ENCODE measurements around the gene TRIM52. TPM values are rescaled to one million over a fixed set of nuclear protein-coding genes. Genes with fewer than 3 reads are reported as not detected.
"Not testable (repeated sequence)": the region's sequence is repeated elsewhere in the genome, so short reads cannot be mapped to it uniquely, and the experiment has no call there.

TRIM52 gene
- 7.6 TPM for polyA plus RNA-seq (2013, experiment 1 of 4)
- polyA plus RNA-seq (2013, experiment 2 of 4) = 8.3 TPM
- 8.0 TPM for polyA plus RNA-seq (2013, experiment 3 of 4)
- polyA plus RNA-seq (2013, experiment 4 of 4) = 7.6 TPM

DNA sequence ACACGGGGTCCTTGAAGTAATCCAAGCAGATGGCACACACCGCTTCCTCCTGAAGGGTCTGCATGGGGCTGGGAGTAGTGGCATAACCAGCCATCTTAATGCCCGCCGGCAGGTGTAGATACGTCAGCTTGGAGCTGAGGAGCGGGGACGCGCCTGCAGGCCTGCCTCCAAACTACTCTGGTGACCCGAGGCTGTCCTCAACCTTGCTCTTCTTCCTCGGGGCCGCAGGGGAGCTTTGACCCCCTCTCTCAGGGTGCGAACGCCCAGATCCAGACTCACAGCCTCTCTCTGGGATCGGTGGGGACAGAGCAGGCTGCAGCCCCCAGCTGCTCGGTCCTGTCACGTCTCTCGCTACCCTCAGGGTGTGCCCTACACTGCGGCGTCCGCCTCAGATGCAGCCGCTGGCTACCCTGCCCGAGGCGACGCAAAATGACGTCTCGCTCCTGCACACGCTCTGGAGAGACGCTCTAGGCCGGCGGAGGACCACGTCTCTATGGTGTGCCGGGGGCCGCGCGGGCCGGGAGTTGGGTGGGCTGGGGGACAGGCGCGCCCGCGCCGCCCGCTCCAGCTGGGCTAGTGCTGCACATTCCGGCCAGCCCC is at the start of gene TRIM52:
Gene TRIM52 (minus strand): TSS at position 424 of the 600 bp plus-strand sequence. CDS start 330 bp downstream, at position 94.
- peak within 1 kb of the TSS; percentile 81 for H3K27ac ChIP-seq (ENCODE audit: insufficient read depth, low read depth, low read length, poor library complexity, severe bottlenecking)
- no peaks in the 10 kb centered on the region for H3K27me3 ChIP-seq (ENCODE audit: control insufficient read depth, insufficient read depth, low read length, poor library complexity, severe bottlenecking)
- H3K9me3 ChIP-seq (ENCODE audit: control insufficient read depth, low read length) = no peaks in the 10 kb centered on the region
- peaks cover 19% of the 10 kb centered on the region for H3K4me1 ChIP-seq (ENCODE audit: control insufficient read depth, insufficient read depth, low read length)
- H3K4me3 ChIP-seq (ENCODE audit: insufficient read depth, low read depth, low read length) = peak within 1 kb of the TSS; percentile 93
- H3K36me3 ChIP-seq (ENCODE audit: control insufficient read depth, insufficient read depth, low read length) = peaks cover 6% of the 10 kb centered on the region
- WGBS, 2 experiments = 0% methylated on average over 43 of the region's 43 CpGs

DNA sequence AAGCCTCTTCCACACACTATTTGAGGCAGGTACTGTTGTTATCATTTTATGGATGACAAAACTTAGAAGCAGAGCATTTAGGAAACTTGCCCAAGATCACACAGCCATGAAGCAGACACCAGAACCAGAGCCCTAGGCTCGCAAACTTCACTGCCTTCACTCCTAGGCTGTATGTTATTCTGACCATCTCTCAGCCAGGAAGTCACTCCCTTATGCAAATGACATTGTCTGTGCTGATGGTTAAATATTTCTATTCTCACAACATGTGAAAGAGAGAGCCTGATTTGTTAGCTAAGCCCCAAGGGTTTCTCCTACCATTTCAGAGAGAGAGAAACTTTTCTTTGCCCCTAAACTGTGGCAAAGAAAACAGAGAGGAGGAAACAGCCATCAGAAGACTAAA is 26.4 kb upstream of the TRIM52 start:
- not testable (repeated sequence) for H3K27me3 ChIP-seq (ENCODE audit: control insufficient read depth, insufficient read depth, low read length, poor library complexity, severe bottlenecking); H3K27ac ChIP-seq (ENCODE audit: insufficient read depth, low read depth, low read length, poor library complexity, severe bottlenecking); H3K4me3 ChIP-seq (ENCODE audit: insufficient read depth, low read depth, low read length); H3K36me3 ChIP-seq (ENCODE audit: control insufficient read depth, insufficient read depth, low read length); H3K9me3 ChIP-seq (ENCODE audit: control insufficient read depth, low read length); H3K4me1 ChIP-seq (ENCODE audit: control insufficient read depth, insufficient read depth, low read length)
- WGBS, 2 experiments = 67 to 79% methylated on average over 1 of the region's 1 CpG

DNA sequence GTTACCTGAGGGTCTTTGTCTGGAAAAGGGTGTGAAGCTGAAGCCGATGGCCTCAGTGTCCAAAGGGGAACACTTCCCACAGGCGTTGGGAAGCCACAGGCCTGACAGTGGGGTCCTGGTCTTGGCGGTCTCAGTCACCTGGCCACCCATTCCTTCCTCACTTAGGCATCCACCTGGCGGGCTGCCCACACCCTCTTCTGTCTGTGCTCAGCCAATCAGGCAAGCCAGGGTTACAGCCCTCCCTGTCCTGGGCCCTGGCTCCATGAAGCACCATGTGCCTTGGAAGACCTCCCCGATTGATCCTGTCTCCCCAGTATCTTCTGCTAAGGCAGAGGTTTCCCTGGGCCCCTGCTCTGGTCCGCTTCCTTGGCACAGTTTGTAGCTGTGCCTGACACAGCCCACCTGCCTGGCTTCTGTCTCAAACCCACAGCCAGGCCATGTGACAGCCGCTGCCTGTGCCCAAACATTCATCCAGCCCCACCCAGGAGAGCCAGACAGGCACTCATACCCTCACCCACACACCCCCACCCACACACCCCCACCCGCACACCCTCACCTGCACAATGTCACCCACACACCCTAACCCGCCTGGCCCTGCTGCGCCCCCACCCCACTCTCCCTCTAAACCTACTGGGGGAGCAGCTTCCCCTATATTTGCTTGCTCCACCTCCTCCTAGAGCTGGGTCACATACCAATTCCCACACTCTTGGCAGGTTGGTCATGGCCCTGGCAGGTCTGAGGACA is 25.2 kb upstream of the TRIM52 start:
- H3K27ac ChIP-seq (ENCODE audit: insufficient read depth, low read depth, low read length, poor library complexity, severe bottlenecking); H3K36me3 ChIP-seq (ENCODE audit: control insufficient read depth, insufficient read depth, low read length); H3K4me3 ChIP-seq (ENCODE audit: insufficient read depth, low read depth, low read length); H3K27me3 ChIP-seq (ENCODE audit: control insufficient read depth, insufficient read depth, low read length, poor library complexity, severe bottlenecking); H3K9me3 ChIP-seq (ENCODE audit: control insufficient read depth, low read length); H3K4me1 ChIP-seq (ENCODE audit: control insufficient read depth, insufficient read depth, low read length): not testable (repeated sequence)
- WGBS, 2 experiments = 93 to 94% methylated on average over 10 of the region's 10 CpGs

DNA sequence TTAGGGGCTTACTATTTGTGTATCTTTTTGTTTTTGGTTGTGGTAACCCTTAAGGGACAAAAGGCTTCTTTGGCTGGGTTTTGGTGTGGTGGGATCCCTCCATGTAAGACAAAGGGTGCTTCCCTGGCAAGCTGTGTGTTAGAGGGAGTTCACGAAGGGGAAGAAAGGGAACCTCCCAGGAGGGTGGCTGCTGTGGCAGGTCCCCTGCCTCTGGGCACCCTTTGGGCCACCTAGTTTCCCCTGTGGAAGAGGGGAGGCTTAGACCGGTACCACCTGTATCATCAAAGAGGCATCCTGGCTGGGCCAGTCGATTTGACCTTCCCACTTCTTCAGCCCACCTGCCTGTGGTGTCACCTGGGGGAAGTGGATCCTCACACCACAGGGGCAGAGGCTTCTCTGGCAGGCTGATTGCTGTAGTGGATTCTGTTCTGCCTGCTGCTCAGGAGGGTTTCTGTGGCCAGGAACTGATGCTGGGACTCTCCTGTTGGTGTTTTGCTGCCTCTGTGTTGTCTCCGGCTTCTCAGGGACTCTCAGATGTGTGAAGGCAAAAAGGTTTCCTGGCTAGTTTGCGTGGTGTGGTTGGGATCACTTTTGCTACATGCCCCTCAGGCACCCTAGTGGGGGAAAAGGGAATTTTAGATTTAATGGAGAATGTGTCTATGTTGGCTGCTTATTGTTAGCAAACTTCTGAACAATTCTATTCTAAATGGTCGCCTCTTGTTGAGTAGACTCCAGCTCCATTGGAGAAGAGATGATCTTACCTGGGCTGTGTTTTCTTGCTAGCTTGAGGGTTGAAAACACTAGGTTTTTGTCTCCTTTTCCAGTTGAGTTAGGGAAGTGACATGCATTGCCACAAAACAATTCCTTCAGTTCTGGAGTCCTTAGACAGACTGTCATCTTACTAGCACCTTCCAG is 23.2 kb upstream of the TRIM52 start:
- not testable (repeated sequence) for H3K27ac ChIP-seq (ENCODE audit: insufficient read depth, low read depth, low read length, poor library complexity, severe bottlenecking); H3K4me1 ChIP-seq (ENCODE audit: control insufficient read depth, insufficient read depth, low read length); H3K9me3 ChIP-seq (ENCODE audit: control insufficient read depth, low read length); H3K27me3 ChIP-seq (ENCODE audit: control insufficient read depth, insufficient read depth, low read length, poor library complexity, severe bottlenecking); H3K4me3 ChIP-seq (ENCODE audit: insufficient read depth, low read depth, low read length); H3K36me3 ChIP-seq (ENCODE audit: control insufficient read depth, insufficient read depth, low read length)
- WGBS, 2 experiments = 89 to 91% methylated on average over 4 of the region's 6 CpGs

DNA sequence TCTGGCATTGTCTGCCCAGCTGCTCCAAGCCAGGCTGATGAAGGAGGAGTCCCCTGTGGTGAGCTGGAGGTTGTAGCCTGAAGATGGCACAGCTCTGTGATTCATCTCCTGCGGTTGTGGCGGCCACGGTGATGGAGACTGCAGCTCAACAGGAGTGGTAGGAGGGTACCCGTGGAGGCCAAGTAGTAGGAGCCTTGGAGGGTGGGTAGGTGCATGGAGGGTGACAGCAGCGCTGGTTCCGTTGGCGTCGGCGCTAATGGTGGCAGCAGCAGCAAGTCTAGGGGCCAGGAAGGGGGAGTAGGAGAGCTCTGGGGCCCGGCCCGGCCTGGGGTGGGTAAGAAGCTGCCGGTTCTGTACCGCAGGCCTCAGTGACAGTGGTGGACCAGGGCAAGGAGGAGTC is 22.4 kb upstream of the TRIM52 start:
- peaks cover 6% of the 10 kb centered on the region for H3K36me3 ChIP-seq (ENCODE audit: control insufficient read depth, insufficient read depth, low read length)
- no peaks in the 10 kb centered on the region for H3K27me3 ChIP-seq (ENCODE audit: control insufficient read depth, insufficient read depth, low read length, poor library complexity, severe bottlenecking)
- no peaks in the 10 kb centered on the region for H3K9me3 ChIP-seq (ENCODE audit: control insufficient read depth, low read length)
- 94 to 95% methylated on average over 13 of the region's 13 CpGs for WGBS, 2 experiments
- H3K4me3 ChIP-seq (ENCODE audit: insufficient read depth, low read depth, low read length) = no peak overlapping the region
- H3K4me1 ChIP-seq (ENCODE audit: control insufficient read depth, insufficient read depth, low read length) = no peaks in the 10 kb centered on the region
- H3K27ac ChIP-seq (ENCODE audit: insufficient read depth, low read depth, low read length, poor library complexity, severe bottlenecking) = no peak overlapping the region

DNA sequence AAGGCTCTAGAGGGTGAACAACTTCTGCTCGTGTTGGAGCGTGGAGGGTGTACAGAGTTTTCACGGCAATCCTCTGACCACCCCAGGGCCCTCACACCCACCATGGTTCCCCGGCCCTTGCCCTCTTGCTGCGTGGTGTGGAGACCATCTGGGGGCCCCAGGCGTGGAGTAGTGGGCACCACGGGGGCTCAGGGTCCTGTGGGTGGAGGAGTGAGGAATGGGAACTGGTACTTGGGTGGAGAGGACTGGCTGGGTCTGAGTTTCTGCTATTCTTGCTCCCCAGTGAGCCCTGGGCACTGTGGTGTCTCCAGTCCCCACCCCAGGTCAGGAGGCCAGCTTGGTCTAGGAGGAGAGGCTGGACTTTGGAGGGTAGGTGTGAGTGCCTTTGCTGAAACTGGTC is 21.9 kb upstream of the TRIM52 start:
- Histone ChIP-seq H3K27ac (ENCODE audit: insufficient read depth, low read depth, low read length, poor library complexity, severe bottlenecking) (no peak overlapping the region), H3K27me3 (ENCODE audit: control insufficient read depth, insufficient read depth, low read length, poor library complexity, severe bottlenecking) (no peaks in the 10 kb centered on the region), H3K9me3 (ENCODE audit: control insufficient read depth, low read length) (no peaks in the 10 kb centered on the region), H3K36me3 (ENCODE audit: control insufficient read depth, insufficient read depth, low read length) (peaks cover 3% of the 10 kb centered on the region), H3K4me1 (ENCODE audit: control insufficient read depth, insufficient read depth, low read length) (no peaks in the 10 kb centered on the region), H3K4me3 (ENCODE audit: insufficient read depth, low read depth, low read length) (no peak overlapping the region)
- WGBS, 2 experiments = 92 to 95% methylated on average over 7 of the region's 7 CpGs

DNA sequence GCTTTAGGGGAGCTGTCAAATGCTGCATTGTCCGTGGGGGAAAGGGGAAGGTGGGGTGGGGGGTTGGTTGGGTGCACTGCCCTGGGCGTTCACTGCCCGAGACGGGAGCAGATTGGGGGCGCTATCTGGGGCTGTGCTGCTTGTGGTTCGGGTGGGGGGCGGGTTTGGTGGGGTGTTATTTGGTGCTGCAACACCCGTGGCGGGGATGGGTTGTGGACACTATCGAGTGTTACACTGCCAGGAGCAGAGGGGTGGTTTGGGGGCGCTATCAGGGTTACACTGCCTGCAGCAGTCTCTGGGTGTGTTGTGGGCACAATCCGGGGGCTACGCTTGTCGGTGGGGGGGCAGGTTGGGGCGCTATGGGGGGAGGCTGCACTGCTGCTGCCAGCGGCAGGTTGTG is 21.5 kb upstream of the TRIM52 start:
- not testable (repeated sequence) for H3K4me1 ChIP-seq (ENCODE audit: control insufficient read depth, insufficient read depth, low read length); H3K36me3 ChIP-seq (ENCODE audit: control insufficient read depth, insufficient read depth, low read length); H3K9me3 ChIP-seq (ENCODE audit: control insufficient read depth, low read length); H3K27me3 ChIP-seq (ENCODE audit: control insufficient read depth, insufficient read depth, low read length, poor library complexity, severe bottlenecking); H3K27ac ChIP-seq (ENCODE audit: insufficient read depth, low read depth, low read length, poor library complexity, severe bottlenecking)
- 79 to 83% methylated on average over 15 to 16 of the region's 16 CpGs for WGBS, 2 experiments
- H3K4me3 ChIP-seq (ENCODE audit: insufficient read depth, low read depth, low read length) = peak overlapping the region; percentile 73

DNA sequence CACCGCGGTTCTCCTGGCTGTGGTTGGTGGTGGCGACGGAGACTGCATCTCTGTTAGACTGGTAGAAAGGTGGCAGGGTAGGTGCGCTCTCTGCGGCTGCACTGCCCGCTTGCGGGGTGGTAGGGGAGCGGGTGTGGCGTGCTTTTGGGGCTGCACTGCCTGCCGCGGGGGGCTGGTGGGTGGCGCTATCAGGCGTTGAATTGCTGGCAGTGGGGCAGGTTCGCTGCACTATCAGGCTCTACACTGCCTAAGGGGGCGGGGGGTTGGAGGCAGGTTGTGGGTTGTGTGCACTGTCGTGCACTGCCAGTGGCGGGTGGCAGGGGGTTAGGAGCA is 21.0 kb upstream of the TRIM52 start:
- peak overlapping the region; percentile 73 for H3K4me3 ChIP-seq (ENCODE audit: insufficient read depth, low read depth, low read length)
- no peaks in the 10 kb centered on the region for H3K4me1 ChIP-seq (ENCODE audit: control insufficient read depth, insufficient read depth, low read length)
- no peaks in the 10 kb centered on the region for H3K27me3 ChIP-seq (ENCODE audit: control insufficient read depth, insufficient read depth, low read length, poor library complexity, severe bottlenecking)
- H3K9me3 ChIP-seq (ENCODE audit: control insufficient read depth, low read length) = no peaks in the 10 kb centered on the region
- WGBS, 2 experiments = 6 to 9% methylated on average over 18 of the region's 18 CpGs
- no peak overlapping the region for H3K27ac ChIP-seq (ENCODE audit: insufficient read depth, low read depth, low read length, poor library complexity, severe bottlenecking)
- peaks cover 3% of the 10 kb centered on the region for H3K36me3 ChIP-seq (ENCODE audit: control insufficient read depth, insufficient read depth, low read length)

DNA sequence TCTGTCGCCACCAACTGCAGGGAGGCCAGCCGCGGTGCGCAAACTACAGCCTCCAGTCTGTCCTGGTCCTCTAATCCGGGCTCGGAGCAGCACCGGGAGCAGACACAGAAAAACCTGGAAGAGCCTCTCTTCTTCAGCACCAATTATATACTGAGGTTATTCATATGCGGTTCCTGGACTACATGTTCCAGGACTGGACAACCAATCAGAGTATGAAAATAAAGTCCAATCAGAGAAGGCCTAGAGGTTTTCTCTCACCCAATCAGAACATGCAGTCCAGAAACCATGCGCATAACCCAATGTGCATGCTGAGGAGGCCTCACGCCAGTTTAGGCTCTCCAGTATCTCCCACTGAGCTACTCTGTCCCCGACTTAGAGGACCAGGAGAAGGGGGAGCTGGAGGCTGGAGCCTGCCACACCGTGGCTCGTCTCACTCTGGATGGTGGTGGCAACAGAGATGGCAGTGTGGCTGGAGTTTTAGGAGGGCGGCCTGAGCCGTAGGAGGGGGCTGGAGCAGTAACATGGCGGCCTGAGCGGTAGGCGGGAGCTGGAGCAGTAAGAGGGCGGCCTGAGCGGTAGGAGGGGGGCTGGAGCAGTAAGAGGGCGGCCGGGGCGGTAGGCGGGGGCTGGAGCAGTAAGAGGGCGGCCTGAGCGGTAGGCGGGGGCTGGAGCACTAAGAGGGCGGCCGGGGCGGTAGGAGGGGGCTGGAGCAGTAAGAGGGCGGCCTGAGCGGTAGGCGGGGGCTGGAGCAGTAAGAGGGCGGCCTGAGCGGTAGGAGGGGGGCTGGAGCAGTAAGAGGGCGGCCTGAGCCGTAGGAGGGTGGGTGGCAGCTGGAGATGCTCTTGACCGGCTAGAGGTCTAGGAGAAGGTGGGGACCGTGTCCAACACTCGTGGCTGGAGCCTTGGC is 20.4 kb upstream of the TRIM52 start:
- WGBS, 2 experiments = 1 to 2% methylated on average over 40 of the region's 40 CpGs
- Histone ChIP-seq H3K27ac (ENCODE audit: insufficient read depth, low read depth, low read length, poor library complexity, severe bottlenecking) (peak overlapping the region; percentile 85), H3K4me3 (ENCODE audit: insufficient read depth, low read depth, low read length) (peak overlapping the region; percentile 73), H3K27me3 (ENCODE audit: control insufficient read depth, insufficient read depth, low read length, poor library complexity, severe bottlenecking) (no peaks in the 10 kb centered on the region), H3K9me3 (ENCODE audit: control insufficient read depth, low read length) (no peaks in the 10 kb centered on the region), H3K4me1 (ENCODE audit: control insufficient read depth, insufficient read depth, low read length) (no peaks in the 10 kb centered on the region), H3K36me3 (ENCODE audit: control insufficient read depth, insufficient read depth, low read length) (peaks cover 3% of the 10 kb centered on the region)

Measured in ectodermal cell (in vitro differentiated cells).